AG04450 (cell line): ENCODE data around the gene OLFML1. TPM values are rescaled to one million over a fixed set of nuclear protein-coding genes. Genes with fewer than 3 reads are reported as not detected.

Experiments
- CTCF ChIA-PET: fragments of 300-600, 350-600 bp; formaldehyde crosslinking; extraction: SDS; loops from one replicate; lab custom pipeline; 2022; ENCODE audit warnings: antibody characterized with exemption, inconsistent platforms; lab: Charles Lee
- POLR2A ChIA-PET: fragments of 350-600 bp; formaldehyde crosslinking; extraction: SDS; loops from one replicate; lab custom pipeline; 2021; ENCODE audit warnings: antibody characterized with exemption, inconsistent platforms; lab: Yijun Ruan, JAX
- DNase-seq: peaks from one replicate; pipeline ENCODE4 v3.0.0-alpha.2; 2011; ENCODE audit warnings: low read depth, low spot score
- H3K27ac ChIP-seq: one replicate; pipeline ENCODE4 v1.5.1; 2012; ENCODE audit warnings: low read depth, low read length, control low read depth
- H3K27me3 ChIP-seq: one replicate; pipeline ENCODE4 v1.6.0; 2012; ENCODE audit warnings: low read length; ENCODE audit not compliant: control insufficient read depth, insufficient read depth
- H3K4me3 ChIP-seq: 2 replicates; pipeline ENCODE4 v1.5.1; 2011; ENCODE audit warnings: mild to moderate bottlenecking, low read depth, low read length, control low read depth
- H3K9me3 ChIP-seq: 2 replicates; pipeline ENCODE4 v1.5.1; 2012; ENCODE audit warnings: low read length; ENCODE audit not compliant: control insufficient read depth, insufficient read depth
- polyA plus RNA-seq: library from polyadenylated mRNA; depleted of rRNA; stranded (reverse); fragments of >200 nt; gene quantifications from 2 replicates; pipeline ENCODE4 v1.2.3, GENCODE V29; 2011
- TF ChIP-seq, protein P1 (sequence below): IDR thresholded peaks from 2 replicates; pipeline ENCODE4 v1.5.1; 2011; ENCODE audit warnings: low read depth, low read length, control low read depth, inconsistent platforms

The OLFML1 gene
- polyA plus RNA-seq, 1 experiment: 0.21 TPM

DNA sequence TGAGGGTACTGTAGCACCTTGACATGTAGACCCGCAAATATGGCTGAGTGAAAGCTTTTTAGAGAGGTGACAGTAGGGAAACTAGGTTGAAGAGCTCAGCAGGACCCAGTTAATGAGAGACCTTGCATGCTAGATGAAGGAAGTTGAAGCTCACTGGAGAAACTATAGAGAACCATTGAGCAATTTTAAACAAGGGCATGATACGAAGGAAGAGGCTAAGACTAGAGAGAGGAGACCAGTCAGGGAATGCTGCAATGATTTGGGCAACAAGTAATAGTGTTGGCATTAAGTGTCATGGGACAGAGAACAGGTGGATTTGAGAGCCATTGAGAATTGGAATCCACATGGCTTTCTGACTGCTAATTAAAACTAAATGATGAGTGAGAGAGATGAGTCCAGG, 4.1 kb downstream of the OLFML1 start:
- no peak overlapping the region for H3K27ac ChIP-seq
- ChIA-PET CTCF (no interaction called here), POLR2A (no interaction called here)
- no peak overlapping the region for H3K4me3 ChIP-seq
- H3K9me3 ChIP-seq: no peaks in the 10 kb centered on the region
- TF ChIP-seq, protein P1, sequence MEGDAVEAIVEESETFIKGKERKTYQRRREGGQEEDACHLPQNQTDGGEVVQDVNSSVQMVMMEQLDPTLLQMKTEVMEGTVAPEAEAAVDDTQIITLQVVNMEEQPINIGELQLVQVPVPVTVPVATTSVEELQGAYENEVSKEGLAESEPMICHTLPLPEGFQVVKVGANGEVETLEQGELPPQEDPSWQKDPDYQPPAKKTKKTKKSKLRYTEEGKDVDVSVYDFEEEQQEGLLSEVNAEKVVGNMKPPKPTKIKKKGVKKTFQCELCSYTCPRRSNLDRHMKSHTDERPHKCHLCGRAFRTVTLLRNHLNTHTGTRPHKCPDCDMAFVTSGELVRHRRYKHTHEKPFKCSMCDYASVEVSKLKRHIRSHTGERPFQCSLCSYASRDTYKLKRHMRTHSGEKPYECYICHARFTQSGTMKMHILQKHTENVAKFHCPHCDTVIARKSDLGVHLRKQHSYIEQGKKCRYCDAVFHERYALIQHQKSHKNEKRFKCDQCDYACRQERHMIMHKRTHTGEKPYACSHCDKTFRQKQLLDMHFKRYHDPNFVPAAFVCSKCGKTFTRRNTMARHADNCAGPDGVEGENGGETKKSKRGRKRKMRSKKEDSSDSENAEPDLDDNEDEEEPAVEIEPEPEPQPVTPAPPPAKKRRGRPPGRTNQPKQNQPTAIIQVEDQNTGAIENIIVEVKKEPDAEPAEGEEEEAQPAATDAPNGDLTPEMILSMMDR: no peak
- peaks cover 3% of the 10 kb centered on the region for H3K27me3 ChIP-seq
- DNase-seq: no peak

DNA sequence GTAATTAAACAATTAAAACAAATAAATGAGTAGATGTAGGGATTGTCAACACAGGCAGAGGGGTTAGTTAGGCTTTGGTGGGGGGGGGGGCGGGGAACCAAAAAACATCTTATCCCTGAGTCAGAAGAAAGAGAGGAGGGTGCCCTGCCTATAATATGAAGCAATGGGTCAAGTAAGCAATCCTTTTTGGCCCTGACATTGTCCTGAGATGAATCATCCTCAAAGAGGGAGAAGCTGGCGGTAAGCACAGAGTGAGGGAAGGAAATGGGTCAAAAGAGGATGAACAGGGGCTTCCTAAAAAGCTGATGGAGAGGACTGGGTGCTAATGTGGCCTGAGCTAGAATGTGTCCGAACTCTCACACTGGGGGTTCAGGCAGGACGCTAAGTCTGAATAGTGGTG, 4.7 kb downstream of the OLFML1 start:
- Histone ChIP-seq H3K27me3 (peaks cover 3% of the 10 kb centered on the region), H3K4me3 (no peak overlapping the region), H3K9me3 (no peaks in the 10 kb centered on the region), H3K27ac (no peak overlapping the region)
- POLR2A ChIA-PET: no interaction called here
- DNase-seq: no peak
- TF ChIP-seq, protein P1: no peak
- CTCF ChIA-PET: no interaction called here

DNA sequence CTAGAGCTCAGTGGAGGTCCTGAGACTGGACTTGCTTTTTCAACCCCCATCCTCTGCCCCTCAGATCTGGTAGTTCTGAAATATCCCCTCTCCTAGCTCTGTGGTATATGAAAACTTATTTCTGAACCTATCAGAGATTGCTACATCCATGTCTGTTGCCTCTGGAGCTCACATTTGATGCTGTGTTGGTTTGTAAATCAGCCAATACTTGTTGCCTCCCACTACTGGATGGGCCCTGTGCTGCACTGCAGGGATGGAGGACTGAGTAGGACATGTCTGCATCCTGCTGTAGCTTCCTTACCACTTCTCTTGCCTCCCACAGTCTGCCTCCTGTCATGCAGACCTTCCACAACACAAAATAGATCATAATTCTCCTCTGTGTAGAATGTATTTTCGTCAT, 5.2 kb downstream of the OLFML1 start:
- Histone ChIP-seq H3K9me3 (no peaks in the 10 kb centered on the region), H3K27me3 (peaks cover under 1% of the 10 kb centered on the region), H3K27ac (no peak overlapping the region), H3K4me3 (no peak overlapping the region)
- ChIA-PET POLR2A (no interaction called here), CTCF (no interaction called here)
- no peak for DNase-seq
- TF ChIP-seq, protein P1: no peak

DNA sequence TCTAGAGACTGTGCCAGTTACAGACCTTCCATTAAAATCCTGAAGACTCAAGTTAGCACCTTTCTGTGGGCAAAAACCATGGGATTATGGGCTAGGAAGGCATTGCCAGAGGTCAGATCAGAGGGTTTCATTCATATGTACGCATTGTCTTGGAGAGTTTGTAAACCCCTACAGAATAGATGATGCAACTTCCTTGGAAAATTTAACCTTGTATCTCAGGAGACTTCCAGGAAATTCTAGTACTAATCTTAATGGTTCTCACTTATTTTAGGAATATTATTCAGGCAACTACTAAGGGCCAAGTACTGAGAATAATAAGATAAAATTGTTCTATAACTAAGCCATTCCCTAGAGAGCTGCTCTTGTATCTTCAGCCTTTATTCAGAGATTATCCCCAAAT, 6.9 kb downstream of the OLFML1 start:
- Histone ChIP-seq H3K9me3 (no peaks in the 10 kb centered on the region), H3K27me3 (no peaks in the 10 kb centered on the region), H3K27ac (no peak overlapping the region), H3K4me3 (no peak overlapping the region)
- TF ChIP-seq, protein P1: no peak
- ChIA-PET CTCF (no interaction called here), POLR2A (no interaction called here)
- no peak for DNase-seq

DNA sequence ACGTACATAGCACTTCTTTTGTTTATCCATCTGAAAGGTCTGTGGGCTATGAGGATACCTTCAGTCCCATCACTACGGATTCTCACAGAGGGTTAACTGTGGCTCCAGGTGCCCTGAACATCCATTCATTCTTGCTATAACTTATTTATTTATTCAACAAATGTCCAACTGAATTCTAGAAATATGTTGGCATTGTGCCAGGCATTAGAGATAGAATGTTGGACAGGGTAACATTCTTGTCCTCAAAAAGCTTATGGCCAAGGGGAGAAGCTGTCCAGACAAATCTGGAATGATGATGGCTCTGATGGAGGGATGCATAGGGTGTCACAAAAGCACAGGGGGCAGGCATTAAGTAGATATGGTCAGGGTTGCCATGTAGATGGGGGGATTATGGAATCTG, 8.4 kb downstream of the OLFML1 start:
- Histone ChIP-seq H3K27ac (no peak overlapping the region), H3K27me3 (no peaks in the 10 kb centered on the region), H3K4me3 (no peak overlapping the region), H3K9me3 (no peaks in the 10 kb centered on the region)
- ChIA-PET POLR2A (no interaction called here), CTCF (no interaction called here)
- TF ChIP-seq, protein P1: no peak
- DNase-seq: no peak
